Kidney capillary endothelial cell (primary cell): ENCODE measurements around the gene LIMCH1.

Experiments used
- DNase-seq: peaks from one replicate; pipeline ENCODE4 v3.0.0-alpha.2; 2018; ENCODE audit warnings: low spot score

LIMCH1 gene

DNA sequence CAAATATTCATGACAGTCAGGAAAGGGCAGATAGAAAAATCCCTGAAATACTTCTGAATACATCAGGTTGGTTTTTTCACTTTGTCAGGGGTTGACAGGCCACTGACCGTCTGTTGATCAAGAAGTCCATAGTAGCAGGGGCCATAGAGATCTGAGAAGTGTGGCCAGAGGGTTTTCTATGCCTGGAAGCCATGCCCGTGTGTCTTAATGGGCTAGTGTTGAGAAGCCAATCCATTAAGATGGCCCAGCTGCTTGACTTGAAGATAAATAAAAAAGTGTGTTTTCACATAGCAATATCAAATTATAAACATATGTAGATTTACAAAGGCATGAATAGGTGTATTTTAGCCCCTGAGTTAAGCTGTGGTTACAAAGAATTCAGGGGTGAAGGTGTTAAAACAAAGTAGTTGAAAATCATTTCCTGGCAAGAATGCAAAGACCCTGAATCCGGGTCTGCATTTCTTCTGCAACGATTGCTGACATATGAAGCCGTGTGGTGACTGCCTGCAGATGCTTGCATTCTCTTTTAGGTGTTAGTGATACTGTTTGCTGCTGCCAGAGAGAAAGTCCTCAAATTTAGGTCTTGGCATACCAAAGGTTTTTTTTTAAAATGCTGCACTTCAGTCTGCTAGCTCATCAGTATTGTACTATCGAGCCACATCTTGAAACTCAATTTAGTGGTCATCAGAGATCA is 9.3 kb upstream of the LIMCH1 start:
- no peak for DNase-seq

GRCh38 chr4:41530741-41531140 is 7.2 kb upstream of the LIMCH1 start:
- no peak for DNase-seq

GRCh38 chr4:41532336-41532735 is 5.6 kb upstream of the LIMCH1 start:
- no peak for DNase-seq

- DNase-seq, result no peak
Observed at GRCh38 chr4:41532882-41533281, 5.1 kb upstream of the LIMCH1 start.

DNA sequence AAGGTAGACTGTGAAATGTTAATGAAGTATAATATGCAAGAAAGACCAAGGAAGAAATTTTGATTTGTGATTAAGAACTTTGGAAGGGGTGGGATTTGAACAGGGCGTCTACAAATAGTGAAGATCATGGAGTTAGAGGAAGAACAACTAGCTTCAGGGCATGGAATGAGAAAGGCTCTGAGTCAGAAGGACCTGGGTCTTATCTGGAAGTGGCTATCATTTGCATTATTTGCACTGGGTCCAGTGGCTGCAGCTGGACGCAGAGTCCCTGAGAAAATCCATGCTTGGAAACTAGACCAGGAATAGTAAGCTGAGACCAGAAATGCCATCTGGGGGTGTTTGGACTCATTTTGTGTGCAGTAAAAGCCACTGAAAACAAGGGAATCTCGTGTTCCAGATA is 4.3 kb upstream of the LIMCH1 start:
- no peak for DNase-seq

GRCh38 chr4:41534404-41534803 is 3.6 kb upstream of the LIMCH1 start:
- DNase-seq, result no peak

DNA sequence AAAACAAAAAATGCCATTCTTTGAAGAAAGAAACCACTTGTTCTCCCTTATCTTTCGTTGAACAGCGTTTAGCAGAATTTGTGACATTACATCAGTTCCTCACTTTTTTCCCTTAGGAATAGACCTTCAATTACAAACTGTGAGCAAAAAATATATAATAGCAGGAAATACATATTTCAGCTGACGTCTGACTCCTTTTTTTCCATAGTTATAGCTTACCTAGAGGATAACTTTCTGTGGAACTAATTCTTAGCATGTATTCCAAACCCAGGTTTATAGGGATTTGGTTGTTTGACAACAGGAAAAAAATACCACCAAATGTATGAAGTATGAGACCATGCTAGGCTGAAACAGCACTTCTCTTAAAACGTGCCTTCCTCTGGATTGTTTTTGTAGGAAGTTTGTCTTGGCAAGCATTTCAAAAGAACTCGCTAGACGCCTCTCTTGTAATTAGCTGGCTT is 2.0 kb upstream of the LIMCH1 start:
- no peak for DNase-seq

GRCh38 chr4:41537292-41537890 is 566 bp upstream of the LIMCH1 start:
- DNase-seq, result no peak

GRCh38 chr4:41538887-41539498 is 1.0 kb downstream of the LIMCH1 start:
- no peak for DNase-seq

- no peak for DNase-seq
Observed at GRCh38 chr4:41539711-41540110, 1.8 kb downstream of the LIMCH1 start.

DNA sequence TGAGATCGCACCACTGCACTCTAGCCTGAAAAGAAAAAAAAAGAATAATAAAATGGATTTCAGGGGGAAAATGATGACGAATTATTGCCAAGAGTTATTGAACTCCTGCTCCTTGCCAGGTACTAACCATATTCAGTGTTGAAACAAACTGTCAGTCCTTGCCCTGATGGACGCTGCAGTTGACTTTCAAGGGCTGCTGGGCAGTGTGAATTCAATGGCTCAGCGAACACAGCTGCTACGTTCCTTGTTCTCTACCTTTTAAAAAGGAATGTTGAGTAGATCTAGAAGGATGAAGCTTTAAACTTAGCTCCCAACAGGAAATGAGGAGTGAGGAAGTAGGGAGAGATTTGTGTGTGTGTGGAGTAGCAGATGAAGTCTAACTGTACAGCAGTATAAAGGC is 2.7 kb downstream of the LIMCH1 start:
- no peak for DNase-seq

GRCh38 chr4:41541687-41542094 is 3.7 kb downstream of the LIMCH1 start:
- no peak for DNase-seq

DNA sequence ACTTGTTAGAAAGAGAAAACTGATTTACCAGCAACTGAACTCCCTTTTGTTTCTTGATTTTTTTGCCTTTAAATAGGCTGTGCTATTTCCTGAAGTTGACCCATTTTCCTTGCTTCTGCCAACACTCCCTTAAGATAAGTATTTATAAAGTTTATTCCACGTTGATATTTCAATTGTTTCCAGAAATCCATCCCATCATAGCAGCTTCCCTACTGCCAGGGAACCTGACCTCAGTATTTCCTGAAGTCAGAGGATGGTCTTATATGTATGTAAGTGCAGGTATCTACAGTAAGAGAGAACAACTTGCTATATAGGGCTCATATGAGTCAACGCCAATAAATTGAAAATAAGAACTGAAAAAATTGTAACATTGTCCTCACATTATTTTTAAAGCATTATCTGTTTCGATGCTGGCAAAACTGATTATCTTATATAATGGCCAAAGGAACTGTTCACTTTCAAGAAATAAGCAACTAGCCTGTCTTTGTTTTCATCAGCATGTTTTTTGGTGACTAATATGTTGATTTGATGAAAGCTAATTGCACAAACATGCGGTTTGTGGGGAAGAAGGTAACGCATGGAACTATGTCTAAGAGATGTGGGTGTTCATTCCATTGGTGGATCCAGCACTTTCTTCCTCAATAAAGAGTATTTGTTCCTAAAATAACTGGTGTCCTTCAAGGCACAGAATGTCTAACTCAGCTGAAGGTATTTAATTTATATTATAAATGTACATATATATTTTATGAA is 4.7 kb downstream of the LIMCH1 start:
- DNase-seq, result no peak

DNA sequence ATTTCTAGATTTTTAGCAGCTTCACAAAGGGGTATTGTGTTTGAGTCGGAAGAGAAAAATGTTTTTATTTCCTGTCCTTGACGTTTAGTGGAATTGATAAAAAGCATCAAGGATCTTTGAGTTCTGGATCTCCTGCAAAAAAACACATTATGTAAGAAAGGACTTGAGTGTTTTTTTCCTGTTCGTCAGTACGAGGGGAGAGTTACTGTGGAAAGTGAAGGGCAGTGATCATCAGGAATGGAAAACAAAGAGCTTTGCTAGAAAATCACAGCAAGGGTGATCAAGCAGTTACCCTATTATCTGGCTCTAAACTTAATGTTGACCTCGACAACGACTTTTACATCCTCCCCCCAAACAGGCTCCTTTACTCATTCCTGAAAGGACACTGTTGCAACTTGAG is 7.3 kb downstream of the LIMCH1 start:
- no peak for DNase-seq

- no peak for DNase-seq
Observed at GRCh38 chr4:41546638-41547037, 8.7 kb downstream of the LIMCH1 start.

DNA sequence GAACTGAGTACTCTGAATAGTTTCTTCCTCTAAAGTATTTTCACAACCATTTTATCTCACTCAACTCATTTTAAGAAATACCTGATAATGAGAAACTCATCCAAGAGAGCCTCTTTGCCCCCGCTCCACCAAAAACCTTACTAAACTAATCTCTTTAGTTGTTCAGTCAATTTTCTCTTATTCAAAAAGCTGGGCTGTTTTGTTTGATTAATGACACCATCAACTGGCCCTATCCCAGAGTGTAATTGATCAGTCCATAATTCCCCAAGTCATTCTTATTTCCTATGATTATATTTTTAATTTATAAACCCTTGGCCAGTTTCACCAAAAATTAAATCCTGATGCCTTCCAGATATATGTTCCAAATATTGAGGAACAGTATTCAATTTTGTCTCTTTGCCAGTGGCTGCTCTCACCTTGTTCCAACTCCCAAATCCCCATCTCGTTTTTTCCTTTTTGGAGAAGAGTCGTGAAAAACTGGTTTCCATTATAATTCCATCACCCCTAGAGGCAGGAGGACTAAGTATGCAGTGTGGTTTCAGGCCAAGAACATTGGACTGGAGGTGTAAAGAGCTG is 10.4 kb downstream of the LIMCH1 start:
- no peak for DNase-seq

- DNase-seq, result no peak
Observed at GRCh38 chr4:41549478-41549877, 11.5 kb downstream of the LIMCH1 start.

DNA sequence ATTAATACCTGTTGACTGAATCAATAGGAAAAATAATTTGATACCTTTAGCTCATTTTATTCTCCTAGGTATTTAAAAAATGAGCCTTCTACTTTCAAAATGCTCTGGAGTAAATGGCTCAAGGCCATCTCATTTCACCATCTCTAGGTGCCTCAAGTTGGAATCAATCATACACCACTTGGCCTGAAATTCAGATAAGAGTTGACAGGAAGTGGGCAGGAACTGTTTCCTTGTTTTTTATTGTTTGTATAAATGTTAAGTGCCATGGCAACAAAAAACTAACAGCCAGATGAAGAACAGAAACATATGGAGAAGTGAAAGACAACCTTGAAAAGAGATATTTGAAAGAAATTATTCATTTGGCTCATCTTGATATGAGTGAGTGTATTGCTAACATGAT is 12.4 kb downstream of the LIMCH1 start:
- DNase-seq, result no peak

GRCh38 chr4:41551536-41551935 is 13.6 kb downstream of the LIMCH1 start:
- no peak for DNase-seq

DNA sequence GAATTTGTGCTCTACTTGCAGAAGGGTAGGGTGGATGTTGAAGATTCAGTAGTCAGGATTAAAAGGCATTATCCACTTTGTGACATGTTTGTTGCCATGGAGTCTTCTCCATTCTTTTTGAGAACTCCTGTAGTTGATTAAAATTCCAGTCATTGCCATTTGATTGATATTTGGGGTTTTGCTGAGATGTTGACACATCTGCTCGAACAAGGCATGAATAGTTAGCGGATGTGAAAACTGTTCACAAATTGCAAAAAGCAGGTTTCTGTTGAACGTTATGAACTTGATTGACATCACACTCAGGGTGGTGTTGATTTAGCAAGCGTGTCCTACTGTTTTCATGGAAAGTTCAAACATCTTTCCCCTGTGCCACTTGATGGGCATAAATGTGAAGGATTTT is 16.9 kb downstream of the LIMCH1 start:
- no peak for DNase-seq

DNA sequence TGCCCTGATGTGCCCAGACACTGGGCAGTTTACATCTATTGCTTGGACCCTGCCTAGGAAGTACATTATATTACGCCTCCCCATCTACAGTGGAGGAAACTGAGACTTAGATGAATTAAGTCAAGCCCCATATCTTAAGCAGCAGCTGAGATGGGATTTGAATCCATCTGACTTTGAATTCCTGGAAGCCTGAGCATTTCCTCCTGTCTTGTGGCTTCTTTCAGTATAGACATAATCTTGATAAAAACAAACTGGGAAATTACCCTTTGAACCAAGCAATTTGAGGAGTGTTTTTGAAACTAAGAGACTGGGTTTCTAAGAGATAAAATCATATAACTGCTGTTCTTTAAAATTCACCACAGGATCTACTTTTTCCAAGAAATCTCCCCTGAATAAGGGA is 18.6 kb downstream of the LIMCH1 start:
- no peak for DNase-seq

DNA sequence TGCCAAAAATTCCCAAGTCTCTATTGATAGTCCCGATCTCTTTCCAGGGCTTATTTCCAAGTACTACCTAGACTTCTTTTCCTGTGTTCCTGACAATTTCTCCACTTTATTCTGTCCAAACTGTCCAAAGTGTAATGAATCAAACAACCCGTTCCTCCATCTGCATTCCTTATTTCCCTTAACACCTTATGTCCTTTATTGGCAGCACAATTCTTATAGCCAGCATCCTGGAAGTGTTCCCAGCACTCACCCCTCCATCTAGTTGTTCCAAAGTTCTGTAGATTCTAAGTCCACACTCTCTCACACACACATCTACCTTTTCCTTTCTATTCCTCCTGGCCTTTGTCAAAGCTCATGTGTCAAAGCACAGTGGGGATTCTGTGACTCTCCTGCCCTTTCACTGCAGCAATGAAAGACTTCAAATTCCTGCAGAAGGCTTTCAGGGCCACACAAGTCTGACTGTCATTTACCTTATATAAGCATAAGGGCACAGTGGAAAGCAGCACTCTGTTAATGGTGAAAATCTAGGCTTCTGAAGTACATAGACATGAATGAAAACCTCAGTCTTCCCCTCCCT is 22.1 kb downstream of the LIMCH1 start:
- no peak for DNase-seq
